HG03280 (cell line): ENCODE data around the gene GLI1.
"Not testable (repeated sequence)": the region's sequence is repeated elsewhere in the genome, so short reads cannot be mapped to it uniquely, and the experiment has no call there.

Experiments used
- ATAC-seq: cut with Tn5 transposase; IDR thresholded peaks from one replicate; pipeline ENCODE4 v1.9.1; 2021; ENCODE audit warnings: mild to moderate bottlenecking, moderate library complexity; ENCODE audit not compliant: unreplicated experiment

The GLI1 gene

GRCh38 chr12:57441393-57441792 is 18.2 kb upstream of the GLI1 start:
- ATAC-seq: not testable (repeated sequence)

- no peak for ATAC-seq
Observed at GRCh38 chr12:57441846-57442427, 17.6 kb upstream of the GLI1 start.

DNA sequence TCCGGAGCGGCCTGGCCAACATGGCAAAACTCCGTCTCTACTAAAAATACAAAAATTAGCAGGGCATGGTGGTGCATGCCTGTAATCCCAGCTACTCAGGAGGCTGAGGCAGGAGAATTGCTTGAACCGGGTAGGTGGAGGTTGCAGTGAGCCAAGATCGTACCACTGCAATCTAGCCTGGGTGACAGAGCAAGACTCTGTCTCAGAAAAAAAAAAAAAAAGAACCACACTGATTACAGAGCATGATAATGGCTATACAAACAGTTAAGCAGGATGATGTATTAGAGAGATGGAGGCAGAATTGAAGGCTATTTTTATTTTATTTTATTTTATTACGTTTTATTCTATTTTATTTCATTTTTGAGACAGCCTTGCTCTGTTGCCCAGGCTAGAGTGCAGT is 15.2 kb upstream of the GLI1 start:
- ATAC-seq: not testable (repeated sequence)

DNA sequence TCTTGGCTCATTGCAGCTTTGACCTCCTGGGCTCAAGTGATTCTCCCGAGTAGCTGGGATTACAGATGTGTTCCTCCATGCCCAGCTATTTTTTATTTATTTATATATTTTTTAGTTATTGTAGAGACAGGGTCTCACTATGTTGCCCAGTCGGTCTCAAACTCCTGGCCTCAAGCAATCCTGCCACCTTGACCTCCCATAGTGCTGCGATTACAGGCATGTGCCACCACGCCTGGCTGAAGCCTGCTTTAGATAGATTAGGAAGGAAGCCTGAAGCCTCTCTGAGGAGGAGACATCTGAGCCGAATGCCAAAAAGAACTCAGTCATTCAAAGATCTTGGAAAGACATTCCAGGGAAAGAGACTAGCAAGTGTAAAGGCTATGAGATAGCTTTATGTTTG is 14.8 kb upstream of the GLI1 start:
- no peak for ATAC-seq

GRCh38 chr12:57446292-57446960 is 13.2 kb upstream of the GLI1 start:
- ATAC-seq: no peak

- ATAC-seq: no peak
Observed at GRCh38 chr12:57448669-57449068, 10.9 kb upstream of the GLI1 start.

- ATAC-seq: no peak
Observed at GRCh38 chr12:57449375-57449774, 10.2 kb upstream of the GLI1 start.

GRCh38 chr12:57450057-57450456 is 9.5 kb upstream of the GLI1 start:
- no peak for ATAC-seq

- ATAC-seq: no peak
Observed at GRCh38 chr12:57451233-57451778, 8.3 kb upstream of the GLI1 start.

DNA sequence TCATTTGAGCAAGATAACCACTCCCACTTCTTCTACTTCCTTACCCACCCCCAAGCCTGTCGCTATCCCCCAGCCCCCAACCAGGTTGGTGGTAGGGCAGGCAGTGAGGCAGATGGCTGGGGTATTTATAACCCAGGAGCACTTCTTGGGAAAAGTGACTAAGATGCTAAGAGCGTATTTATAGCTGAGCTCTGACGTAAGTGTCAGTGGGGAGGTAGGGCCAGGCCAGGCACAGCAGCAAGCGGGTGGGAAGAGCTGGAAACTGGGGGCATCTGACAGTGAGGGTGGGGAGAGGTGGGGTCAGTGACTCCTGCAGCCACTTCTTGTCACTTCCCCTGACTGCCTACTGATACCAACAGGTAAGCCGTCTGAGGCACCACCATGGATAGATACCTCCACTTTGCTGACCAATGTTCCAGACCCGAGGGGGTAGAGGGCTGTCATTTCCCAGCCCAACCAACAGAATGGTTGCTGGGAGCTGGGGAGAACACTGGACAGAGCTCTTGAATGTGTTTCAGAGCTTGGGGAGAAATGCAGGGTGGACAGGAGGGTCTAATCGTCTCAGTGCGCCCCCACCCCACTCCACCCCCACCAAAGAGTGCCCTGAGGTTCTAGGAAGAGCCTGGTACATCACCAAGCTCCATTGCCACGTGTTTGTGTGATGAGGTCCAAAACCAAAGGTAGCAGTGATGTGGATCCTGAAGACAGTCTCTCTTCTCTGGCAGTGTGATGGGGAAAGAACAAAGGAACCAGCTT is 7.2 kb upstream of the GLI1 start:
- ATAC-seq: no peak

GRCh38 chr12:57452937-57453509 is 6.6 kb upstream of the GLI1 start:
- no peak for ATAC-seq

DNA sequence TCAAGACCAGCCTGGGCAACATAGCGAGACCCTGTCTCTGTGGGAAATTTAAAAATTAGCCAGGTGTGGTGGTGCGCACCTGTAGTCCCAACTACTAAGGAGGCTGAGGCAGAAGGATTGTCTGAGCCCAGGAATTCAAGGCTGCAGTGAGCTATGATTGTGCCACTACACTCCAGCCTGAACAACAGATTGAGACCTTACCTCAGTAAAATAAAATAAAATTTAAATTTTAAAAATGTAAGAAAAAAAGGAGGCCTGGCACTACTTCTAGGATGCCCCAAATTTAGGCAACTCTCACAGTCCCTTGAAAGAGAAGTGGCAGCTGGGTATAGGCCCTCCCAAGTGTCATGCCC is 5.4 kb upstream of the GLI1 start:
- no peak for ATAC-seq

DNA sequence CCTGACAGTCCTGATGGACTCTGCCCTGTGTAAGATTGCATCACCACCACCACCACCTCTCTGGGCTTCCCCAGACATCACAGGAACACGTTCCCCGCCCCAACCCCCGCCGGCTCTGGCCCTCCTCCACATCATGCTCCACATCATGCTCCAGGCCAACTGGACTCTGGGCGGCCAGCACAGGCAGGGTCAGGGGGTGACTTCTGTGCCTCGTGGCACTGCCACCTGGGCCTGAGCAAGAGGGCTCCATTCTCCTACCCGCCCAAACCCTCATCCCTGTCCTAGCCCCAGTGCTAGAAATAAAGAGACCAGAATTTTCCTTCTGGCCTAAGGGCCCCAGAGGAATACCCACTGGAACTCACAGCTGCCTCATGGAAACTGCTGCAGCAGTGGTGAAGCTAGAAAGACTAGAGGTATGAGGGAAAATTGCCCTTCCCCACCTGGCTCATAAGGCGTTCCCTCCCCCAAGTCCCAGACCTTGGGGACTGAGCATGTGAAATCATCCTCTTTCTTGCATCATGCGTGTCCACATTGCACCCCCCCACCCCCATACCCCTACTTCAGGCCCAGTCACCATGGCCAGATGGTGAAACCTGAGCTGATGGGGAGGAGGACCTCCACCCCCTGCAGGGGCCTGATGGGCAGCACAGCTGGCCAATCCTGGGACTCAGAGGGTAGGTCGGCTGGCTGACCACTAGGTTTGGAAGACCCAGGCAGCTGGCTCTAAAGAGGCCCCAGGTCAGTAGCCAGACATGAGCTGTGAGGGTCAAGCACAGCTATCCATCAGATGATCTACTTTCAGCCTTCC is 4.8 kb upstream of the GLI1 start, which contains the start of gene INHBE:
TSS of gene INHBE (plus strand) at position 742 of the 808 bp plus-strand sequence. CDS start 230 bp downstream, outside the sequence.
- ATAC-seq: no peak

DNA sequence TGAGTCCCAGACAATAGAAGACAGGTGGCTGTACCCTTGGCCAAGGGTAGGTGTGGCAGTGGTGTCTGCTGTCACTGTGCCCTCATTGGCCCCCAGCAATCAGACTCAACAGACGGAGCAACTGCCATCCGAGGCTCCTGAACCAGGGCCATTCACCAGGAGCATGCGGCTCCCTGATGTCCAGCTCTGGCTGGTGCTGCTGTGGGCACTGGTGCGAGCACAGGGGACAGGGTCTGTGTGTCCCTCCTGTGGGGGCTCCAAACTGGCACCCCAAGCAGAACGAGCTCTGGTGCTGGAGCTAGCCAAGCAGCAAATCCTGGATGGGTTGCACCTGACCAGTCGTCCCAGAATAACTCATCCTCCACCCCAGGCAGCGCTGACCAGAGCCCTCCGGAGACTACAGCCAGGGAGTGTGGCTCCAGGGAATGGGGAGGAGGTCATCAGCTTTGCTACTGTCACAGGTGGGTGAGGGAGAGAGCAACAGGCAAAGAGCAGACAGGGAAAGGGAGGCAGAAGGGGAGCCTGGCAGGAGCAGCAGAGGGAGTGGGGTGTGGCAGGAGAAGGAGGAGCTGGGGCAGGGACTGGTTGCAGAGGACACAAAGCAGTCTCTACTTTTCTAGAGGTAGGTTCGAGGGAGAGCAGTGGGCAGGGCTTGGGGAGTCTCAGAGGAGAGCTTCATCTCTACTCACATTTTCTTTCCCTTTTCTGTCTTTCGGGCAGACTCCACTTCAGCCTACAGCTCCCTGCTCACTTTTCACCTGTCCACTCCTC is 4.0 kb upstream of the GLI1 start:
- no peak for ATAC-seq

DNA sequence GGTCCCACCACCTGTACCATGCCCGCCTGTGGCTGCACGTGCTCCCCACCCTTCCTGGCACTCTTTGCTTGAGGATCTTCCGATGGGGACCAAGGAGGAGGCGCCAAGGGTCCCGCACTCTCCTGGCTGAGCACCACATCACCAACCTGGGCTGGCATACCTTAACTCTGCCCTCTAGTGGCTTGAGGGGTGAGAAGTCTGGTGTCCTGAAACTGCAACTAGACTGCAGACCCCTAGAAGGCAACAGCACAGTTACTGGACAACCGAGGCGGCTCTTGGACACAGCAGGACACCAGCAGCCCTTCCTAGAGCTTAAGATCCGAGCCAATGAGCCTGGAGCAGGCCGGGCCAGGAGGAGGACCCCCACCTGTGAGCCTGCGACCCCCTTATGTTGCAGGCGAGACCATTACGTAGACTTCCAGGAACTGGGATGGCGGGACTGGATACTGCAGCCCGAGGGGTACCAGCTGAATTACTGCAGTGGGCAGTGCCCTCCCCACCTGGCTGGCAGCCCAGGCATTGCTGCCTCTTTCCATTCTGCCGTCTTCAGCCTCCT is 3.4 kb upstream of the GLI1 start:
- ATAC-seq: peak; percentile 36

DNA sequence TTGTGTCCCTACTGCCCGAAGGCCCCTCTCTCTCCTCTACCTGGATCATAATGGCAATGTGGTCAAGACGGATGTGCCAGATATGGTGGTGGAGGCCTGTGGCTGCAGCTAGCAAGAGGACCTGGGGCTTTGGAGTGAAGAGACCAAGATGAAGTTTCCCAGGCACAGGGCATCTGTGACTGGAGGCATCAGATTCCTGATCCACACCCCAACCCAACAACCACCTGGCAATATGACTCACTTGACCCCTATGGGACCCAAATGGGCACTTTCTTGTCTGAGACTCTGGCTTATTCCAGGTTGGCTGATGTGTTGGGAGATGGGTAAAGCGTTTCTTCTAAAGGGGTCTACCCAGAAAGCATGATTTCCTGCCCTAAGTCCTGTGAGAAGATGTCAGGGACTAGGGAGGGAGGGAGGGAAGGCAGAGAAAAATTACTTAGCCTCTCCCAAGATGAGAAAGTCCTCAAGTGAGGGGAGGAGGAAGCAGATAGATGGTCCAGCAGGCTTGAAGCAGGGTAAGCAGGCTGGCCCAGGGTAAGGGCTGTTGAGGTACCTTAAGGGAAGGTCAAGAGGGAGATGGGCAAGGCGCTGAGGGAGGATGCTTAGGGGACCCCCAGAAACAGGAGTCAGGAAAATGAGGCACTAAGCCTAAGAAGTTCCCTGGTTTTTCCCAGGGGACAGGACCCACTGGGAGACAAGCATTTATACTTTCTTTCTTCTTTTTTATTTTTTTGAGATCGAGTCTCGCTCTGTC is 2.7 kb upstream of the GLI1 start:
- ATAC-seq: no peak

- no peak for ATAC-seq
Observed at GRCh38 chr12:57458665-57459054, 925 bp upstream of the GLI1 start.

- peak; percentile 53 for ATAC-seq
Observed at GRCh38 chr12:57459055-57459749, 383 bp upstream of the GLI1 start.

- no peak for ATAC-seq
Observed at GRCh38 chr12:57460468-57460784, 841 bp downstream of the GLI1 start.
